IPS-18a (cell line): ENCODE data around the gene CDH2.

Experiments
- H3K27ac ChIP-seq: one replicate; pipeline ENCODE4 v1.5.1; 2013; ENCODE audit warnings: low read length
- H3K27me3 ChIP-seq: one replicate; pipeline ENCODE4 v1.6.1; 2013; ENCODE audit warnings: mild to moderate bottlenecking, low read length; ENCODE audit not compliant: control insufficient read depth, insufficient read depth
- H3K36me3 ChIP-seq: one replicate; pipeline ENCODE4 v1.6.1; 2013; ENCODE audit warnings: low read depth, low read length; ENCODE audit not compliant: control insufficient read depth
- H3K4me1 ChIP-seq: one replicate; pipeline ENCODE4 v1.6.1; 2013; ENCODE audit warnings: low read depth, low read length; ENCODE audit not compliant: control insufficient read depth
- H3K4me3 ChIP-seq: one replicate; pipeline ENCODE4 v1.5.1; 2013; ENCODE audit warnings: low read length
- H3K9ac ChIP-seq: one replicate; pipeline ENCODE4 v1.6.1; 2013; ENCODE audit warnings: mild to moderate bottlenecking, low read length, moderate library complexity
- H3K9me3 ChIP-seq: one replicate; pipeline ENCODE4 v1.6.1; 2013; ENCODE audit warnings: low read depth, low read length; ENCODE audit not compliant: control insufficient read depth

The CDH2 gene

GRCh38 chr18:28164771-28165483 lies 12.0 kb downstream of the CDH2 start:
- Histone ChIP-seq H3K36me3 (no peaks in the 10 kb centered on the region), H3K27ac (no peak overlapping the region), H3K4me1 (no peaks in the 10 kb centered on the region), H3K9ac (no peak overlapping the region), H3K9me3 (no peaks in the 10 kb centered on the region), H3K27me3 (no peaks in the 10 kb centered on the region), H3K4me3 (no peak overlapping the region)

- no peaks in the 10 kb centered on the region for H3K27me3 ChIP-seq
- H3K9ac ChIP-seq, result no peak overlapping the region
- H3K9me3 ChIP-seq, result no peaks in the 10 kb centered on the region
- H3K36me3 ChIP-seq, result no peaks in the 10 kb centered on the region
- H3K27ac ChIP-seq, result no peak overlapping the region
- peaks cover 3% of the 10 kb centered on the region for H3K4me1 ChIP-seq
- no peak overlapping the region for H3K4me3 ChIP-seq
These were observed 13.6 kb downstream of the CDH2 start for GRCh38 chr18:28163201-28163775.

- Histone ChIP-seq H3K4me3 (no peak overlapping the region), H3K9ac (no peak overlapping the region), H3K36me3 (no peaks in the 10 kb centered on the region), H3K4me1 (peaks cover 3% of the 10 kb centered on the region), H3K27ac (no peak overlapping the region), H3K9me3 (no peaks in the 10 kb centered on the region), H3K27me3 (no peaks in the 10 kb centered on the region)
These were observed 15.0 kb downstream of the CDH2 start for GRCh38 chr18:28161608-28162599.

GRCh38 chr18:28159055-28159454 lies 17.9 kb downstream of the CDH2 start:
- Histone ChIP-seq H3K4me3 (no peak overlapping the region), H3K9ac (no peak overlapping the region), H3K4me1 (peaks cover 23% of the 10 kb centered on the region), H3K36me3 (no peaks in the 10 kb centered on the region), H3K27me3 (no peaks in the 10 kb centered on the region), H3K27ac (no peak overlapping the region), H3K9me3 (no peaks in the 10 kb centered on the region)

GRCh38 chr18:28158083-28158581 lies 18.8 kb downstream of the CDH2 start:
- no peaks in the 10 kb centered on the region for H3K27me3 ChIP-seq
- H3K9ac ChIP-seq, result no peak overlapping the region
- no peak overlapping the region for H3K4me3 ChIP-seq
- H3K36me3 ChIP-seq, result no peaks in the 10 kb centered on the region
- no peaks in the 10 kb centered on the region for H3K9me3 ChIP-seq
- H3K4me1 ChIP-seq, result peaks cover 30% of the 10 kb centered on the region
- H3K27ac ChIP-seq, result no peak overlapping the region

- no peaks in the 10 kb centered on the region for H3K27me3 ChIP-seq
- no peak overlapping the region for H3K9ac ChIP-seq
- H3K4me1 ChIP-seq, result peaks cover 48% of the 10 kb centered on the region
- no peaks in the 10 kb centered on the region for H3K9me3 ChIP-seq
- no peak overlapping the region for H3K27ac ChIP-seq
- H3K36me3 ChIP-seq, result no peaks in the 10 kb centered on the region
- H3K4me3 ChIP-seq, result no peak overlapping the region
These were observed 23.4 kb downstream of the CDH2 start for GRCh38 chr18:28153485-28154065.

GRCh38 chr18:28152754-28153153 lies 24.2 kb downstream of the CDH2 start:
- H3K27ac ChIP-seq, result no peak overlapping the region
- H3K36me3 ChIP-seq, result no peaks in the 10 kb centered on the region
- H3K4me3 ChIP-seq, result no peak overlapping the region
- peaks cover 48% of the 10 kb centered on the region for H3K4me1 ChIP-seq
- no peak overlapping the region for H3K9ac ChIP-seq
- no peaks in the 10 kb centered on the region for H3K27me3 ChIP-seq
- H3K9me3 ChIP-seq, result no peaks in the 10 kb centered on the region

- no peak overlapping the region for H3K9ac ChIP-seq
- no peaks in the 10 kb centered on the region for H3K9me3 ChIP-seq
- peaks cover 48% of the 10 kb centered on the region for H3K4me1 ChIP-seq
These were observed 24.6 kb downstream of the CDH2 start for GRCh38 chr18:28152354-28152753.

GRCh38 chr18:28151434-28151833 lies 25.5 kb downstream of the CDH2 start:
- no peak overlapping the region for H3K27ac ChIP-seq
- H3K36me3 ChIP-seq, result no peaks in the 10 kb centered on the region
- no peaks in the 10 kb centered on the region for H3K27me3 ChIP-seq
- no peak overlapping the region for H3K9ac ChIP-seq
- H3K4me1 ChIP-seq, result peaks cover 53% of the 10 kb centered on the region
- no peaks in the 10 kb centered on the region for H3K9me3 ChIP-seq
- H3K4me3 ChIP-seq, result no peak overlapping the region

More at GRCh38 chr18:28152354-28152753, 24.6 kb downstream of the CDH2 start:
- no peak overlapping the region for H3K27ac ChIP-seq
- H3K27me3 ChIP-seq, result no peaks in the 10 kb centered on the region
- H3K4me3 ChIP-seq, result no peak overlapping the region
- no peaks in the 10 kb centered on the region for H3K36me3 ChIP-seq

GRCh38 chr18:28150925-28151324 lies 26.0 kb downstream of the CDH2 start:
- Histone ChIP-seq H3K4me3 (no peak overlapping the region), H3K4me1 (peaks cover 54% of the 10 kb centered on the region), H3K27ac (no peak overlapping the region), H3K36me3 (no peaks in the 10 kb centered on the region), H3K27me3 (no peaks in the 10 kb centered on the region), H3K9me3 (no peaks in the 10 kb centered on the region), H3K9ac (no peak overlapping the region)

GRCh38 chr18:28149810-28150420 lies 27.0 kb downstream of the CDH2 start:
- Histone ChIP-seq H3K36me3 (no peaks in the 10 kb centered on the region), H3K9ac (no peak overlapping the region), H3K4me3 (no peak overlapping the region), H3K27ac (no peak overlapping the region), H3K4me1 (peaks cover 43% of the 10 kb centered on the region), H3K9me3 (no peaks in the 10 kb centered on the region), H3K27me3 (no peaks in the 10 kb centered on the region)
